B cell (primary cell): Measurements from ENCODE around the gene TTLL1. TPM values are rescaled to one million over a fixed set of nuclear protein-coding genes. Genes with fewer than 3 reads are reported as not detected.

Source experiments
- ATAC-seq: fragments of 200-7000 bp; cut with Tn5 transposase; one replicate; pipeline ENCODE4 v1.10.0; 2021; ENCODE audit warnings: low read depth, mild to moderate bottlenecking, moderate number of reproducible peaks, moderate library complexity
- CTCF ChIA-PET: fragments of 350-600 bp; sonication (Branson Sonifier 250); formaldehyde crosslinking; loops from one replicate; lab custom pipeline; 2021; ENCODE audit warnings: antibody characterized with exemption, inconsistent platforms; lab: Charles Lee
- POLR2A ChIA-PET: fragments of 350-600 bp; sonication (Branson Sonifier 250); formaldehyde crosslinking; loops from one replicate; lab custom pipeline; 2021; ENCODE audit warnings: antibody characterized with exemption; lab: Charles Lee
- DNase-seq: peaks from one replicate; pipeline ENCODE4 v3.0.0; 2013
- H2AFZ ChIP-seq: 2 replicates; pipeline ENCODE4 v1.6.1; 2012; ENCODE audit warnings: mild to moderate bottlenecking, low read depth, low read length; ENCODE audit not compliant: insufficient read depth, poor library complexity, severe bottlenecking
- H3K27ac ChIP-seq, 2 donors: 1 replicate in 1 of 2; 2 replicates in 1 of 2; pipeline ENCODE4 v1.5.1; 2012 to 2013; ENCODE audit warnings: low read length in 2 of 2, mild to moderate bottlenecking in 2 of 2, moderate library complexity in 1 of 2
- H3K27me3 ChIP-seq, 4 experiments: fragments of 200-600 bp in 1 of 4; sonication (generic) in 1 of 4; replicated peaks in 1 of 4; 1 replicate in 2 of 4; 2 replicates in 2 of 4; pipeline versions ENCODE4 v1.6.1 to v1.7.0; 2013 to 2016; ENCODE audit warnings: low read length in 3 of 4, mild to moderate bottlenecking in 2 of 4, mixed read lengths in 1 of 4, moderate library complexity in 1 of 4; ENCODE audit not compliant: insufficient read depth in 4 of 4, control insufficient read depth in 3 of 4; ENCODE audit errors: control extremely low read depth in 1 of 4
- H3K36me3 ChIP-seq, 2 experiments: replicated peaks in 1 of 2; 1 replicate in 1 of 2; 2 replicates in 1 of 2; pipeline versions ENCODE4 v1.6.1 to v1.7.1; 2013; ENCODE audit warnings: low read length in 1 of 2; ENCODE audit not compliant: insufficient read depth in 2 of 2, control insufficient read depth in 1 of 2; ENCODE audit errors: control extremely low read depth in 1 of 2, extremely low read depth in 1 of 2
- H3K4me1 ChIP-seq, 2 donors: fragments of 200-600 bp in 1 of 2; sonication (generic) in 1 of 2; 1 replicate in 1 of 2; 2 replicates in 1 of 2; pipeline versions ENCODE4 v1.5.1 to v1.6.1; 2013 to 2017; ENCODE audit warnings: low read length in 2 of 2; ENCODE audit not compliant: control insufficient read depth in 2 of 2, insufficient read depth in 2 of 2
- H3K4me2 ChIP-seq: replicated peaks from 2 replicates; pipeline ENCODE3; 2012; ENCODE audit warnings: mild to moderate bottlenecking, low read depth, low read length; ENCODE audit not compliant: poor library complexity, severe bottlenecking
- H3K4me3 ChIP-seq, 5 experiments: fragments of 200-600 bp in 1 of 5; sonication (generic) in 1 of 5; 1 replicate in 3 of 5; 2 replicates in 2 of 5; pipeline versions ENCODE4 v1.5.1 to v1.7.0; 2011 to 2016; ENCODE audit warnings: low read length in 4 of 5, mild to moderate bottlenecking in 4 of 5, low read depth in 2 of 5, control low read depth in 1 of 5, moderate library complexity in 1 of 5; ENCODE audit not compliant: insufficient read depth in 1 of 5; ENCODE audit errors: control extremely low read depth in 1 of 5, extremely low read depth in 1 of 5
- H3K79me2 ChIP-seq: fragments of 200-600 bp; sonication (generic); one replicate; pipeline ENCODE4 v1.6.0; 2016; ENCODE audit warnings: low read length; ENCODE audit not compliant: control insufficient read depth, insufficient read depth
- H3K9ac ChIP-seq: fragments of 200-600 bp; sonication (generic); 2 replicates; pipeline ENCODE4 v1.6.1; 2017; ENCODE audit warnings: mild to moderate bottlenecking, low read length, moderate library complexity
- H3K9me3 ChIP-seq, 3 donors: one replicate each; pipeline versions ENCODE4 v1.6.1 to v1.7.1; 2013; ENCODE audit warnings: low read length in 2 of 3; ENCODE audit not compliant: control insufficient read depth in 2 of 3, insufficient read depth in 1 of 3; ENCODE audit errors: control extremely low read depth in 1 of 3
- H4K20me1 ChIP-seq: 2 replicates; pipeline ENCODE4 v1.6.0; 2012; ENCODE audit warnings: mild to moderate bottlenecking, low read length; ENCODE audit not compliant: insufficient read depth, control insufficient read depth, poor library complexity, severe bottlenecking
- H3K27ac Mint-ChIP-seq: one replicate; pipeline ENCODE4 v1.8.0; 2021; ENCODE audit warnings: mixed read lengths
- H3K27me3 Mint-ChIP-seq: one replicate; pipeline ENCODE4 v1.8.0; 2021; ENCODE audit warnings: mixed read lengths
- H3K4me1 Mint-ChIP-seq: one replicate; pipeline ENCODE4 v1.8.0; 2021; ENCODE audit warnings: mixed read lengths
- H3K4me3 Mint-ChIP-seq: one replicate; pipeline ENCODE4 v1.8.0; 2021; ENCODE audit warnings: mixed read lengths
- H3K9me3 Mint-ChIP-seq: one replicate; pipeline ENCODE4 v1.8.0; 2022; ENCODE audit warnings: mixed read lengths; ENCODE audit not compliant: insufficient read depth
- CTCF ChIP-seq: fragments of 200-600 bp; IDR thresholded peaks from one replicate; pipeline ENCODE4 v1.8.0; 2022; ENCODE audit warnings: antibody characterized with exemption, mild to moderate bottlenecking
- EZH2 ChIP-seq: IDR thresholded peaks from 2 replicates; pipeline ENCODE4 v1.6.1; 2012; ENCODE audit warnings: borderline replicate concordance, low read depth, mild to moderate bottlenecking, moderate library complexity, low read length; ENCODE audit not compliant: insufficient read depth, poor library complexity, severe bottlenecking
- WGBS: methylation state at CpG from one replicate; pipeline ENCODE4 v1.1.5; 2013; ENCODE audit warnings: missing lambda C conversion rate; ENCODE audit not compliant: insufficient coverage; 5-methylcytosine and 5-hydroxymethylcytosine counted together
- intact Hi-C: fragments of 100-400 bp; cut with micrococcal nuclease; formaldehyde crosslinking; loops from one replicate; pipeline ENCODE4 v1.10.0; 2022
- polyA plus RNA-seq: library from polyadenylated mRNA; depleted of rRNA; stranded (reverse); fragments of >200 nt; gene quantifications from 2 replicates; pipeline ENCODE4 v1.2.3, GENCODE V29; 2012
- total RNA-seq, 2 donors: library from RNA; stranded (reverse); fragments of 120-200 nt in 1 of 2; gene quantifications; 1 replicate in 1 of 2; 2 replicates in 1 of 2; pipeline versions ENCODE4 v1.2.3 to v1.2.4, GENCODE V29; 2013 to 2022

TTLL1 gene
- total and polyA plus RNA-seq, 2 donors (not counting 1 experiment from before 2014, with no cell fraction given): 3.0 to 3.3 TPM

- DNase-seq (no peak), ATAC-seq (no peak)
- no peaks in the 10 kb centered on the region for H3K27me3 ChIP-seq
- 98% methylated on average over 4 of the region's 5 CpGs for WGBS
- H3K4me2 ChIP-seq: no peak overlapping the region
- no peak overlapping the region for H2AFZ ChIP-seq
- no peaks in the 10 kb centered on the region for H3K27me3 Mint-ChIP-seq
- no peak overlapping the region for H3K4me3 ChIP-seq
- peaks cover 86% of the 10 kb centered on the region for H4K20me1 ChIP-seq
- H3K36me3 ChIP-seq: no peaks in the 10 kb centered on the region
- intact Hi-C loops: no loop called here
- ChIA-PET CTCF (interaction anchor here (0.7 kb wide), 1 partner anchor 40 kb away, joined by 3 read pairs; no protein-coding TSS in a partner anchor), POLR2A (interaction anchor here (0.6 to 0.8 kb wide), 2 partner anchors 10 to 225 kb away, joined by 3 to 10 read pairs; no protein-coding TSS in a partner anchor)
- no peaks in the 10 kb centered on the region for H3K9me3 ChIP-seq
- peaks cover 20 to 27% of the 10 kb centered on the region in 2 donors for H3K4me1 ChIP-seq
- TF ChIP-seq EZH2 (no peak), CTCF (no peak)
- peaks cover 98% of the 10 kb centered on the region for H3K79me2 ChIP-seq
- H3K4me3 Mint-ChIP-seq: no peak overlapping the region
- peaks cover 59% of the 10 kb centered on the region for H3K4me1 Mint-ChIP-seq
- no peaks in the 10 kb centered on the region for H3K9me3 Mint-ChIP-seq
- no peak overlapping the region for H3K9ac ChIP-seq
- peak overlapping the region; percentile 37 for H3K27ac Mint-ChIP-seq
- no peak overlapping the region for H3K27ac ChIP-seq
These were observed 81.6 kb downstream of the TTLL1 start for GRCh38 chr22:43007519-43008102.

- Histone ChIP-seq H3K9ac (no peak overlapping the region), H2AFZ (no peak overlapping the region), H3K36me3 (no peaks in the 10 kb centered on the region), H3K79me2 (peaks cover 98% of the 10 kb centered on the region), H3K9me3 (no peaks in the 10 kb centered on the region), H3K4me3 (no peak overlapping the region), H3K27me3 (no peaks in the 10 kb centered on the region), H3K27ac (no peak overlapping the region), H3K4me1 (peaks cover 29 to 34% of the 10 kb centered on the region in 2 donors), H3K4me2 (no peak overlapping the region), H4K20me1 (peaks cover 89% of the 10 kb centered on the region)
- 100% methylated on average over 6 of the region's 7 CpGs for WGBS
- intact Hi-C loops: no loop called here
- ChIA-PET CTCF (interaction anchor here (2.2 kb wide), 1 partner anchor 139 kb away, joined by 6 read pairs; no protein-coding TSS in a partner anchor), POLR2A (interaction anchor here (0.6 kb wide), 1 partner anchor 224 kb away, joined by 10 read pairs; no protein-coding TSS in a partner anchor)
- Mint-ChIP-seq H3K4me3 (no peak overlapping the region), H3K27me3 (no peaks in the 10 kb centered on the region), H3K4me1 (peaks cover 66% of the 10 kb centered on the region), H3K27ac (no peak overlapping the region), H3K9me3 (no peaks in the 10 kb centered on the region)
- ATAC-seq: no peak
- DNase-seq: no peak
- TF ChIP-seq CTCF: no peak
- TF ChIP-seq EZH2: no peak
These were observed 82.4 kb downstream of the TTLL1 start for GRCh38 chr22:43006753-43007152.
